Gastrocnemius medialis (tissue), 4 donors: ENCODE data around the gene BOLA3.

Experiments
- CTCF ChIP-seq, 5 experiments: fragments of 450-650 bp in 3 of 5; fragments of 200-600 bp in 2 of 5; sonication (generic) in 2 of 5; IDR thresholded peaks in 4 of 5; conservative IDR thresholded peaks in 1 of 5; 1 replicate in 4 of 5; 2 replicates in 1 of 5; pipeline ENCODE4 v1.5.1; 2016 to 2019; ENCODE audit warnings: antibody characterized with exemption in 5 of 5, mild to moderate bottlenecking in 3 of 5, moderate library complexity in 3 of 5
- POLR2A ChIP-seq, 2 donors: fragments of 450-650 bp; IDR thresholded peaks; one replicate each; pipeline ENCODE4 v1.6.1; 2017; ENCODE audit warnings: antibody characterized with exemption in 2 of 2, mild to moderate bottlenecking in 2 of 2, moderate library complexity in 2 of 2

DNA sequence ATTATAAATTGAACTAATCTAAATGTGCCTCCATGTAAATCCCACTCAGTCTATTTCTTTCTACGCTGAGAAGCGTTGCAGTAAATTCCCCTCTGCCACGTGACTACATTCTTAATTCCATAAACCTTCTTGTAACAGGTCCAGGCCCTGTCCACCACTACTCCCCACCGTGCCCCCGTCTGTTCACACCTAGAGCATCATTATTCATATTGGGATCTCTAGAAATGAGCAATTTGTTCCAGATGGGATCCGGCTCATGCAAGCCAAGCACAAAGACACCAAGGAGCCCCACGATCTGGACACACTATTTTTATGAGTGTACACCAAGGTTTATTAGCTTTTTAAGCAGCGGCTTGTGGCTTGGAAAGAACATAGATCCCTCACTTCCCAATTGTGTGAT lies 38.2 kb downstream of the BOLA3 start:
- TF ChIP-seq CTCF (IDR thresholded peaks at IDR 0.05 in 4 of 5, conservative IDR thresholded peaks at IDR 0.05 in 1 of 5) (no peak), POLR2A (IDR thresholded peaks at IDR 0.05) (no peak)
